Activated CD4-positive, CD25-positive, alpha-beta regulatory T cell treated with anti-CD3 and anti-CD28 coated beads, Interleukin-2, amount 50 U/mL, for 24 hours (primary cell): ENCODE measurements around the gene ZNF618.

Experiments used
- ATAC-seq, 2 donors: fragments of 150-1000 bp; cut with Tn5 transposase; one replicate each; pipeline ENCODE4 v1.10.0; 2021; ENCODE audit warnings: mild to moderate bottlenecking in 1 of 2, moderate library complexity in 1 of 2

ZNF618 gene

GRCh38 chr9:114004221-114004716 lies 128.2 kb downstream of the ZNF618 start:
- ATAC-seq, result no peak

- ATAC-seq, result no peak
These were observed 129.5 kb downstream of the ZNF618 start for GRCh38 chr9:114005371-114006154.

GRCh38 chr9:114006155-114006550 lies 130.0 kb downstream of the ZNF618 start:
- no peak for ATAC-seq

GRCh38 chr9:114006931-114007691 lies 131.0 kb downstream of the ZNF618 start:
- ATAC-seq, result no peak

- ATAC-seq, result no peak
These were observed 132.0 kb downstream of the ZNF618 start for GRCh38 chr9:114007991-114008666.

GRCh38 chr9:114008667-114009410 lies 132.7 kb downstream of the ZNF618 start:
- no peak for ATAC-seq

- no peak for ATAC-seq
These were observed 135.2 kb downstream of the ZNF618 start for GRCh38 chr9:114011313-114011712.

- ATAC-seq, result no peak
These were observed 136.0 kb downstream of the ZNF618 start for GRCh38 chr9:114012126-114012525.

- no peak for ATAC-seq
These were observed 137.9 kb downstream of the ZNF618 start for GRCh38 chr9:114014044-114014443.

- ATAC-seq, result no peak
These were observed 139.5 kb downstream of the ZNF618 start for GRCh38 chr9:114015607-114016006.

GRCh38 chr9:114016101-114016500 lies 140.0 kb downstream of the ZNF618 start:
- ATAC-seq, result no peak

GRCh38 chr9:114016629-114017423 lies 140.7 kb downstream of the ZNF618 start:
- ATAC-seq, result peak in 1 of 2 donors; percentile 10

GRCh38 chr9:114017741-114018715 lies 141.9 kb downstream of the ZNF618 start:
- ATAC-seq, result no peak

- ATAC-seq, result no peak
These were observed 145.5 kb downstream of the ZNF618 start for GRCh38 chr9:114021578-114021977.

- ATAC-seq, result no peak
These were observed 147.9 kb downstream of the ZNF618 start for GRCh38 chr9:114023961-114024360.

- ATAC-seq, result no peak
These were observed 149.2 kb downstream of the ZNF618 start for GRCh38 chr9:114025196-114025753.

GRCh38 chr9:114025760-114026159 lies 149.7 kb downstream of the ZNF618 start:
- ATAC-seq, result no peak

- no peak for ATAC-seq
These were observed 150.2 kb downstream of the ZNF618 start for GRCh38 chr9:114026335-114026734.

- ATAC-seq, result no peak
These were observed 151.2 kb downstream of the ZNF618 start for GRCh38 chr9:114027159-114027862.
